CD1c-positive myeloid dendritic cell (primary cell): ENCODE data around the gene PDE4B.
A peak's percentile ranks its signal among the peaks of the same experiment; 100 is the strongest.

Experiments used
- DNase-seq: peaks from one replicate; pipeline ENCODE4 v3.0.0-alpha.2; 2016; ENCODE audit errors: extremely low spot score

Gene PDE4B

GRCh38 chr1:66240491-66241484 lies 448.1 kb downstream of the PDE4B start:
- no peak for DNase-seq

GRCh38 chr1:66242646-66243547 lies 450.2 kb downstream of the PDE4B start:
- DNase-seq, result peak; percentile 77

GRCh38 chr1:66243548-66244130 lies 450.9 kb downstream of the PDE4B start:
- no peak for DNase-seq

GRCh38 chr1:66244429-66244828 lies 451.7 kb downstream of the PDE4B start:
- DNase-seq, result no peak

GRCh38 chr1:66245691-66246090 lies 453.0 kb downstream of the PDE4B start:
- DNase-seq, result no peak

GRCh38 chr1:66246351-66247269 lies 453.9 kb downstream of the PDE4B start:
- no peak for DNase-seq

- DNase-seq, result no peak
Observed at GRCh38 chr1:66247415-66248208, 454.9 kb downstream of the PDE4B start.

- no peak for DNase-seq
Observed at GRCh38 chr1:66248257-66248656, 455.6 kb downstream of the PDE4B start.

GRCh38 chr1:66248746-66249145 lies 456.1 kb downstream of the PDE4B start:
- no peak for DNase-seq

- no peak for DNase-seq
Observed at GRCh38 chr1:66250075-66250474, 457.4 kb downstream of the PDE4B start.

- DNase-seq, result peak; percentile 43
Observed at GRCh38 chr1:66250478-66250877, 457.8 kb downstream of the PDE4B start.

- DNase-seq, result peak; percentile 70
Observed at GRCh38 chr1:66251546-66251945, 458.9 kb downstream of the PDE4B start.

- peak; percentile 74 for DNase-seq
Observed at GRCh38 chr1:66253330-66253921, 460.7 kb downstream of the PDE4B start.

GRCh38 chr1:66254785-66255184 lies 462.1 kb downstream of the PDE4B start:
- no peak for DNase-seq

- DNase-seq, result no peak
Observed at GRCh38 chr1:66256629-66257572, 464.2 kb downstream of the PDE4B start.

GRCh38 chr1:66258404-66259105 lies 465.9 kb downstream of the PDE4B start:
- DNase-seq, result no peak

GRCh38 chr1:66261364-66261763 lies 468.7 kb downstream of the PDE4B start:
- no peak for DNase-seq
